Fibroblast of skin of left quadriceps (primary cell): Measurements from ENCODE around the gene GSTA3.
"Not testable (repeated sequence)": the region's sequence is repeated elsewhere in the genome, so short reads cannot be mapped to it uniquely, and the experiment has no call there.

Experiments used
- DNase-seq, 2 experiments: peaks; one replicate each; pipeline ENCODE4 v3.0.0-alpha.2; 2013; ENCODE audit warnings: low read depth in 2 of 2

Gene GSTA3

DNA sequence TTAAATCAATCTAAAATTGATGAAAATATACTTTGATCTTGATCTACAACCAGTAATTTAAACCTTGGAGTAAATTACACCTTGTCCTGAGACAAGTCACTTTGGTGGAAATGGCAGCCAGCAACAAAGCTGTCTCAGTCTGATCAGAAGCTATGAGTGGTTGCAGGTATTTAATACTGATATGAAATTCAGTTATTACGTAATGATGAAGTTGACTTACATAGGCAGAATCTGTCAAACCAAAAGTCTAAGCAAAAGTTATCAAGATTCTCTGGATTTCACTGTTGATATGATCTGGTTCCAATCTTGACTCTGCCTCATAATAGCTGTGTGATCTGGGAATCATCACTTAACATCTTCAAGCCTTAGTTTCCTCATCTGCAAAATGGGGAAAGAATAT lies 41.3 kb downstream of the GSTA3 start:
- no peak for DNase-seq

- not testable (repeated sequence) for DNase-seq
Measured at GRCh38 chr6:52861151-52861550, 48.3 kb downstream of the GSTA3 start.

GRCh38 chr6:52858416-52858815 lies 51.1 kb downstream of the GSTA3 start:
- DNase-seq, result no peak

DNA sequence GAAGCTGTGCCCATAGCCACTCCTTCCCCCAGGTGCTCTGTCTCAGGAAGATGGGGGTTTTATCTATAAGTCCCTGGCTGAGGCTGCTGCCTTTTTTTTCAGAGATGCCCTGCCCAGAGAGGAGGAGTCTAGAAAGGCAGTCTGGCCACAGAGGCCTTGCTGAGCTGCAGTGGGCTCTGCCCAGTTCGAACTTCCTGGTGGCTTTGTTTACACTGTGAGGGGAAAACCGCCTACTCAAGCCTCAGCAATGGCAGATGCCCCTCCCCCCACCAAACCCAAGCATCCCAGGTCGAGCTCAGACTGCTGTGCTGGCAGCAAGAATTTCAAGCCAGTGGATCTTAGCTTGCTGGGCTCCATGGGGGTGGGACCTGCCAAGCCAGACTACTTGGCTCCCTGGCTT lies 53.4 kb downstream of the GSTA3 start:
- not testable (repeated sequence) for DNase-seq

DNA sequence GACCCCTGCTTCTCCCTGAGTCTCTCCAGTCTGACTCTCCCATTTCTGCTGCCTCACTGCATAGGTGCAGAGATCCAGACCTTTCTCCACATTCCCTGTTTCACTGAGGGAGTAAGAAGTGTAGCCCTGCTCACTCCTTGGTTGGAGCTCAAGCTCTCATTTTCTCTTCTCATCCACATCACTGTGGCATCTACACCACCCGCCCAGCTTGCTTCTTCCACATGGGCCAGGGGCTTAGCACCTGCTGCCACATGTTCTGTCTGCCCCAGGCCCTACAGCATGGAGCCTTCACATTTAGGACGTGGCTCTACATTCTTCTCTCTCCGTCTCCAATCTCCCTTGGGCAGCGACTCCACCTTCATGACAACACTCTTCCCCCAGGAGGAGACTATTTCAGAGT lies 60.4 kb downstream of the GSTA3 start:
- DNase-seq, result no peak
